Measurements from ENCODE around the gene APIP. TPM values are rescaled to one million over a fixed set of nuclear protein-coding genes. Genes with fewer than 3 reads are reported as not detected.

APIP gene
- total RNA-seq, 1 donor from 2014 or later, result 14.7 TPM

- Histone ChIP-seq H3K4me1 (no peaks in the 10 kb centered on the region), H3K9me3 (no peaks in the 10 kb centered on the region), H3K27ac (no peak overlapping the region), H3K4me3 (no peak overlapping the region), H3K36me3 (peaks cover 0 to 3% of the 10 kb centered on the region in 2 donors), H3K27me3 (no peaks in the 10 kb centered on the region)
- intact Hi-C loops (cut with DNase I), result no loop called here
- DNase-seq (ENCODE audit: extremely low spot score in 2 of 2), result no peak
- TF ChIP-seq, protein P1, sequence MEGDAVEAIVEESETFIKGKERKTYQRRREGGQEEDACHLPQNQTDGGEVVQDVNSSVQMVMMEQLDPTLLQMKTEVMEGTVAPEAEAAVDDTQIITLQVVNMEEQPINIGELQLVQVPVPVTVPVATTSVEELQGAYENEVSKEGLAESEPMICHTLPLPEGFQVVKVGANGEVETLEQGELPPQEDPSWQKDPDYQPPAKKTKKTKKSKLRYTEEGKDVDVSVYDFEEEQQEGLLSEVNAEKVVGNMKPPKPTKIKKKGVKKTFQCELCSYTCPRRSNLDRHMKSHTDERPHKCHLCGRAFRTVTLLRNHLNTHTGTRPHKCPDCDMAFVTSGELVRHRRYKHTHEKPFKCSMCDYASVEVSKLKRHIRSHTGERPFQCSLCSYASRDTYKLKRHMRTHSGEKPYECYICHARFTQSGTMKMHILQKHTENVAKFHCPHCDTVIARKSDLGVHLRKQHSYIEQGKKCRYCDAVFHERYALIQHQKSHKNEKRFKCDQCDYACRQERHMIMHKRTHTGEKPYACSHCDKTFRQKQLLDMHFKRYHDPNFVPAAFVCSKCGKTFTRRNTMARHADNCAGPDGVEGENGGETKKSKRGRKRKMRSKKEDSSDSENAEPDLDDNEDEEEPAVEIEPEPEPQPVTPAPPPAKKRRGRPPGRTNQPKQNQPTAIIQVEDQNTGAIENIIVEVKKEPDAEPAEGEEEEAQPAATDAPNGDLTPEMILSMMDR (IDR thresholded peaks at IDR 0.05), result no peak
- TF ChIP-seq POLR2AphosphoS5 (IDR thresholded peaks at IDR 0.05; ENCODE audit: insufficient read depth in 1 of 2, low read depth in 1 of 2), result no peak
- no peak for TF ChIP-seq POLR2A (IDR thresholded peaks at IDR 0.05)
These were observed 34.3 kb downstream of the APIP start for GRCh38 chr11:34881900-34882299.

- intact Hi-C loops (cut with DNase I), result no loop called here
- Histone ChIP-seq H3K4me3 (no peak overlapping the region), H3K4me1 (no peaks in the 10 kb centered on the region), H3K27ac (no peak overlapping the region), H3K9me3 (no peaks in the 10 kb centered on the region), H3K36me3 (peaks cover 0 to 3% of the 10 kb centered on the region in 2 donors), H3K27me3 (no peaks in the 10 kb centered on the region)
- no peak for TF ChIP-seq POLR2A (IDR thresholded peaks at IDR 0.05)
- TF ChIP-seq, protein P1 (IDR thresholded peaks at IDR 0.05), result no peak
- TF ChIP-seq POLR2AphosphoS5 (IDR thresholded peaks at IDR 0.05; ENCODE audit: insufficient read depth in 1 of 2, low read depth in 1 of 2), result no peak
- no peak for DNase-seq (ENCODE audit: extremely low spot score in 2 of 2)
These were observed 38.7 kb downstream of the APIP start for GRCh38 chr11:34877375-34877975.

GRCh38 chr11:34874202-34874601 lies 42.0 kb downstream of the APIP start:
- H3K27ac ChIP-seq, result no peak overlapping the region
- intact Hi-C loops (cut with DNase I), result no loop called here
- TF ChIP-seq POLR2AphosphoS5 (IDR thresholded peaks at IDR 0.05; ENCODE audit: insufficient read depth in 1 of 2, low read depth in 1 of 2) (no peak), POLR2A (IDR thresholded peaks at IDR 0.05) (no peak)
- TF ChIP-seq, protein P1 (IDR thresholded peaks at IDR 0.05), result no peak

GRCh38 chr11:34870548-34871196 lies 45.5 kb downstream of the APIP start:
- no peaks in the 10 kb centered on the region for H3K27me3 ChIP-seq
- intact Hi-C loops (cut with DNase I), result no loop called here
- no peak overlapping the region for H3K4me3 ChIP-seq
- TF ChIP-seq POLR2A (IDR thresholded peaks at IDR 0.05) (no peak), POLR2AphosphoS5 (IDR thresholded peaks at IDR 0.05; ENCODE audit: insufficient read depth in 1 of 2, low read depth in 1 of 2) (no peak)
- TF ChIP-seq, protein P1 (IDR thresholded peaks at IDR 0.05), result no peak
- H3K36me3 ChIP-seq, result no peaks in the 10 kb centered on the region
- H3K9me3 ChIP-seq, result no peaks in the 10 kb centered on the region
- no peak for DNase-seq (ENCODE audit: extremely low spot score in 2 of 2)
- H3K27ac ChIP-seq, result no peak overlapping the region
- H3K4me1 ChIP-seq, result no peaks in the 10 kb centered on the region

More at GRCh38 chr11:34874202-34874601, 42.0 kb downstream of the APIP start:
- no peaks in the 10 kb centered on the region for H3K4me1 ChIP-seq
- H3K9me3 ChIP-seq, result no peaks in the 10 kb centered on the region
- H3K36me3 ChIP-seq, result no peaks in the 10 kb centered on the region
- no peaks in the 10 kb centered on the region for H3K27me3 ChIP-seq
- DNase-seq (ENCODE audit: extremely low spot score in 2 of 2), result no peak
- no peak overlapping the region for H3K4me3 ChIP-seq

DNA sequence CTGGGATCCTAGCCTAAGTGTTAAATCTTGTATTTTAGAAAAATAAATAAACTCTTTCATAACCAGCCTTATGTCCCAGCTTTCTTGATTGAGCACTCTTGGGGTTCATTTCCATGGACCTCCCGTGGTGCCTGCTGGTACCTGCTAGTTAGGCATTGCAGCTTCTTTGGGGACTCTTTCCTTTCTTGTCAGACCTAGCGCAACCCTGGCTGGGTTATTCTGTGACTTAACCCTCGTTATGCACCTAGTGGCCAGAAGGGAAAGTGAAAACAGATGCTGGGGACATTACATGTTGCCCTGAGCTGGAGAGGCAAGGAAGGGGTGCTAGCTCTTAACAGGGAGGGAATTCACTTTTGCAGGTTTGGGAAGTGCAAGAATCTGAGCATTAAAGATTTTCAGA lies 46.8 kb downstream of the APIP start:
- intact Hi-C loops (cut with DNase I), result no loop called here
- no peak for TF ChIP-seq POLR2AphosphoS5 (IDR thresholded peaks at IDR 0.05; ENCODE audit: insufficient read depth in 1 of 2, low read depth in 1 of 2)
- TF ChIP-seq, protein P1 (IDR thresholded peaks at IDR 0.05), result no peak
- no peak for TF ChIP-seq POLR2A (IDR thresholded peaks at IDR 0.05)
- H3K9me3 ChIP-seq, result no peaks in the 10 kb centered on the region
- no peaks in the 10 kb centered on the region for H3K27me3 ChIP-seq
- no peak overlapping the region for H3K27ac ChIP-seq
- no peaks in the 10 kb centered on the region for H3K4me1 ChIP-seq
- H3K4me3 ChIP-seq, result no peak overlapping the region
- H3K36me3 ChIP-seq, result no peaks in the 10 kb centered on the region
- no peak for DNase-seq (ENCODE audit: extremely low spot score in 2 of 2)
